AG04450 (cell line): ENCODE data around the gene SORL1-AS1.

Source experiments
- CTCF ChIA-PET: fragments of 300-600, 350-600 bp; formaldehyde crosslinking; extraction: SDS; loops from one replicate; lab custom pipeline; 2022; ENCODE audit warnings: antibody characterized with exemption, inconsistent platforms; lab: Charles Lee
- POLR2A ChIA-PET: fragments of 350-600 bp; formaldehyde crosslinking; extraction: SDS; loops from one replicate; lab custom pipeline; 2021; ENCODE audit warnings: antibody characterized with exemption, inconsistent platforms; lab: Yijun Ruan, JAX
- DNase-seq: peaks from one replicate; pipeline ENCODE4 v3.0.0-alpha.2; 2011; ENCODE audit warnings: low read depth, low spot score
- H3K27ac ChIP-seq: one replicate; pipeline ENCODE4 v1.5.1; 2012; ENCODE audit warnings: low read depth, low read length, control low read depth
- H3K27me3 ChIP-seq: one replicate; pipeline ENCODE4 v1.6.0; 2012; ENCODE audit warnings: low read length; ENCODE audit not compliant: control insufficient read depth, insufficient read depth
- H3K4me3 ChIP-seq: 2 replicates; pipeline ENCODE4 v1.5.1; 2011; ENCODE audit warnings: mild to moderate bottlenecking, low read depth, low read length, control low read depth
- H3K9me3 ChIP-seq: 2 replicates; pipeline ENCODE4 v1.5.1; 2012; ENCODE audit warnings: low read length; ENCODE audit not compliant: control insufficient read depth, insufficient read depth
- TF ChIP-seq, protein P1 (sequence below): IDR thresholded peaks from 2 replicates; pipeline ENCODE4 v1.5.1; 2011; ENCODE audit warnings: low read depth, low read length, control low read depth, inconsistent platforms

Gene SORL1-AS1

GRCh38 chr11:121467965-121468364, 15.2 kb upstream of the SORL1-AS1 start:
- no peak for DNase-seq
- ChIA-PET CTCF (no interaction called here), POLR2A (no interaction called here)
- TF ChIP-seq, protein P1, sequence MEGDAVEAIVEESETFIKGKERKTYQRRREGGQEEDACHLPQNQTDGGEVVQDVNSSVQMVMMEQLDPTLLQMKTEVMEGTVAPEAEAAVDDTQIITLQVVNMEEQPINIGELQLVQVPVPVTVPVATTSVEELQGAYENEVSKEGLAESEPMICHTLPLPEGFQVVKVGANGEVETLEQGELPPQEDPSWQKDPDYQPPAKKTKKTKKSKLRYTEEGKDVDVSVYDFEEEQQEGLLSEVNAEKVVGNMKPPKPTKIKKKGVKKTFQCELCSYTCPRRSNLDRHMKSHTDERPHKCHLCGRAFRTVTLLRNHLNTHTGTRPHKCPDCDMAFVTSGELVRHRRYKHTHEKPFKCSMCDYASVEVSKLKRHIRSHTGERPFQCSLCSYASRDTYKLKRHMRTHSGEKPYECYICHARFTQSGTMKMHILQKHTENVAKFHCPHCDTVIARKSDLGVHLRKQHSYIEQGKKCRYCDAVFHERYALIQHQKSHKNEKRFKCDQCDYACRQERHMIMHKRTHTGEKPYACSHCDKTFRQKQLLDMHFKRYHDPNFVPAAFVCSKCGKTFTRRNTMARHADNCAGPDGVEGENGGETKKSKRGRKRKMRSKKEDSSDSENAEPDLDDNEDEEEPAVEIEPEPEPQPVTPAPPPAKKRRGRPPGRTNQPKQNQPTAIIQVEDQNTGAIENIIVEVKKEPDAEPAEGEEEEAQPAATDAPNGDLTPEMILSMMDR = no peak
- Histone ChIP-seq H3K4me3 (no peak overlapping the region), H3K27ac (no peak overlapping the region), H3K27me3 (no peaks in the 10 kb centered on the region), H3K9me3 (no peaks in the 10 kb centered on the region)

DNA sequence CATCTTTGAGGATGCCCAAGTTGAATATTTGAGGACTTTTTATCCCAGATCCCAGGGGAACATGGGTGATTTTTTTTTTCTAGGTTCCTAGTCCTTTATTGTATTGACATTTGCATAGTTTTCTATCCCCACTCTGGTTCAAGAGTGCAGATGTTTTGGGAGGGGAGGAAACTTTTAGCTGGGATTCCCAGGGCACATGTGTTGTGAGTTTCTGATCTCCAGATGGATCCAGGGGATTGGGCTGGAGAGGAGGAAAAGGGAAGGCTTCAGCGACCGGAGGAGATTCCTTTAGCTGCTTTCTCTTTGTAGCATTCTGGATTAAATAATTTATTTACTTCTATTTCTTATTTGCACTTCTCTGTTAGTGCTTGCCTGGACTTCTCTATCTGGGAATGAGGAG, 14.7 kb upstream of the SORL1-AS1 start:
- ChIA-PET POLR2A (no interaction called here), CTCF (interaction anchor here (1.5 kb wide), 1 partner anchor 15 kb away, joined by 7 read pairs; the partner anchor contains the start of genes SORL1 and SORL1-AS1)
- no peak overlapping the region for H3K27ac ChIP-seq
- no peak for DNase-seq
- no peak overlapping the region for H3K4me3 ChIP-seq
- TF ChIP-seq, protein P1 = no peak
- no peaks in the 10 kb centered on the region for H3K27me3 ChIP-seq
- no peaks in the 10 kb centered on the region for H3K9me3 ChIP-seq

DNA sequence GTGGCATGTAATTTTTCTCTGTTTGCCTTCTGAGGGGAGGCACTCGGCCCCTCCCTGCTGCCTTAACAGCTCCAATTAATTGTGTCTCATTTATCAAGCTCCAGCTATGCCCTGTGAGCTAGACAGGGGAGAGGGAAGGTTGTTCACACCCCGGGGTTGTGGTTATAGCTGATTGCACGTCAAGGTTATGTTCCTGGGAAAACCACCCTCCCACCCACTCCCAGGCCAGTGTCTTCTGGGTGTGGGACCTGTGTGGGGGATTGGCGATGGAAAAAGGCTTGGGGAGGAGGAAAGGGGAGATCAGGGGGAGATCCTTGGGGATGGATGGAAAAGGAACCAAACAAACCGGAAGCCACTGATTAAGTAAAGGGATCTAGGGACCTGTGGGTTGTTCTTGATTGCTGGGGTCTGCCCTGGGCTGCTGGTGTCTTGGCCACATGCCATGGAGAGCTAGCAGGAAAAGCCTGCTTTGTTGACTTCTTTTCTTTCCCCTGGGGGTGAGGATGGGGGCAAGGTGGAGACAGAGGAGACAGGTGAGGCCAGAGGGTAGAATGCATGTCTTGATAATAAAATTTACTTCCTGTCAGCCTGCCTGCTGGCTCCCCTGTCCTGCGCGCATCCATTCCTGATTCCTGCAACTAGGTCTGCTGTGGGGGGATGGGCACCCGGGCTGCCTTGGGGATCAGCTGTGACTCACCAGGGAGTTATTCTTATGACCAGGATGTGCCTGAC, 13.5 kb upstream of the SORL1-AS1 start:
- no peaks in the 10 kb centered on the region for H3K9me3 ChIP-seq
- ChIA-PET CTCF (interaction anchor here (1.5 kb wide), 1 partner anchor 14 kb away, joined by 7 read pairs; the partner anchor contains the start of genes SORL1 and SORL1-AS1), POLR2A (interaction anchor here (1.1 kb wide), 1 partner anchor 174 kb away, joined by 4 read pairs; the partner anchor contains the start of gene SC5D)
- no peaks in the 10 kb centered on the region for H3K27me3 ChIP-seq
- TF ChIP-seq, protein P1 = no peak
- H3K27ac ChIP-seq = peak overlapping the region; percentile 31
- DNase-seq = peak; percentile 76
- H3K4me3 ChIP-seq = no peak overlapping the region

- ChIA-PET CTCF (interaction anchor here (0.6 to 1.5 kb wide), 3 partner anchors 14 to 122 kb away, joined by 4 to 7 read pairs (median 6); partner anchors contain the start of genes SORL1 and SORL1-AS1), POLR2A (no interaction called here)
- Histone ChIP-seq H3K4me3 (no peak overlapping the region), H3K27me3 (no peaks in the 10 kb centered on the region), H3K9me3 (no peaks in the 10 kb centered on the region), H3K27ac (no peak overlapping the region)
- TF ChIP-seq, protein P1 = no peak
- no peak for DNase-seq
Measured at GRCh38 chr11:121465709-121466062, 12.9 kb upstream of the SORL1-AS1 start.

DNA sequence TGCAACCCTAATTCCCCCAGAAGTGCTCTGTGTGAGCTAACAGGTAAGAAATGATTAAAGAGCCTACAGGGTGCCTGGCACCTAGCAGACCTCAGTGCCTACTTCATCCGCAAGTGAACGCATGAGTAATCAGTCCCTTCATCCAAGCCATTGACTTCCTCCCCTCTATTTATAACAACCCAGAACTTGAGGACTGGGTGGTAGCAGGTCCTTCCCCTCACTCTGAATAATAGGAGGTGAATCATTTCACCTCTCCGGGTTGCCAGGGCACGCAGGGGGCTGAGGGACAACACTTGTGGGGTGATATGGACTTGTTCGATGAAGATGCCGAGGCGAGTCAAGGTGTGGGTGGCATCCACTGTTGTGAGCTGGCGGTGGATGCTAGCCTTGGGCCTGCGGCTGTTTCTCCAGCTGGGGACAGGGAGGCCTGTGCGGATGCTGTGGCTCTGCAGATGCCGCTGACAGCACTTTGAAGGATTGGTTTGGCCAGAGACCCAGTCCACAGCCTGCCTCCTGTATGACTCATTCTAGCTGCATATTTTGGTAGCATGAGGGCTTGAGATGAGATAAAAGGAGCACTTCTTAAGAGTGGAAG, 11.7 kb upstream of the SORL1-AS1 start:
- ChIA-PET CTCF (no interaction called here), POLR2A (no interaction called here)
- Histone ChIP-seq H3K4me3 (no peak overlapping the region), H3K9me3 (no peaks in the 10 kb centered on the region), H3K27me3 (no peaks in the 10 kb centered on the region), H3K27ac (peak overlapping the region; percentile 39)
- DNase-seq = peak; percentile 75
- TF ChIP-seq, protein P1 = no peak
